Effector memory CD8-positive, alpha-beta T cell (primary cell): ENCODE data around the gene PTBP3.
"Not testable (repeated sequence)": the region's sequence is repeated elsewhere in the genome, so short reads cannot be mapped to it uniquely, and the experiment has no call there.

Source experiments
- ATAC-seq: fragments of 150-1000 bp; cut with Tn5 transposase; replicated peaks from 2 replicates; pipeline ENCODE4 v1.10.0; 2021; ENCODE audit warnings: mild to moderate bottlenecking, moderate library complexity
- DNase-seq, 3 experiments: peaks; one replicate each; pipeline ENCODE4 v3.0.0; 2021
- H3K27ac Mint-ChIP-seq, 2 donors: one replicate each; pipeline ENCODE4 v1.8.0; 2022; ENCODE audit warnings: mild to moderate bottlenecking in 2 of 2, mixed read lengths in 2 of 2, moderate library complexity in 2 of 2
- H3K27me3 Mint-ChIP-seq, 2 donors: one replicate each; pipeline ENCODE4 v1.8.0; 2022; ENCODE audit warnings: mixed read lengths in 2 of 2
- H3K36me3 Mint-ChIP-seq: one replicate; pipeline ENCODE4 v1.8.0; 2022; ENCODE audit warnings: mild to moderate bottlenecking, moderate library complexity, mixed read lengths; ENCODE audit not compliant: insufficient read depth
- H3K4me1 Mint-ChIP-seq, 2 donors: one replicate each; pipeline ENCODE4 v1.8.0; 2022; ENCODE audit warnings: low read depth in 2 of 2, mixed read lengths in 2 of 2
- H3K4me3 Mint-ChIP-seq, 2 donors: one replicate each; pipeline ENCODE4 v1.8.0; 2022; ENCODE audit warnings: mild to moderate bottlenecking in 2 of 2, mixed read lengths in 2 of 2, moderate library complexity in 2 of 2
- H3K9me3 Mint-ChIP-seq, 2 donors: one replicate each; pipeline ENCODE4 v1.8.0; 2022; ENCODE audit warnings: mixed read lengths in 2 of 2

Gene PTBP3

DNA sequence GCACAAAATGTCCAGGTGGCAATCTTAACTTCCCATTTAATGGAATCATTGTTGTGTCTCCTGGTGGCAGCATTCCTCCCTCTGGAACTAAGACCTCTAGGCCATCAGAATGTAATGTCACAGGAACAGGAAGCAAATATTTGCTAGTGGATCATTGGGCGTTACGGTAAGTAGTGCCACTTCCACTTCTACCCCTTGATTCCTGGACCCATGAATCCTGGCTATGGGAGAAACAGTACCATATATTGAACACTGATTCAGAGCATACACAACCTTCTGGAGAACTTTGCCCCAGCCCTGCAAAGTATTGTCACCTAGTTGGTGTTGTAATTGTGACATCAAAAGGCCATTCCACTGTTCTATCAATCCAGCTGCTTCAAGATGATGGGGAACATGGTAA lies 40.8 kb upstream of the PTBP3 start:
- not testable (repeated sequence) for H3K36me3 Mint-ChIP-seq, H3K4me3 Mint-ChIP-seq, H3K27me3 Mint-ChIP-seq, H3K27ac Mint-ChIP-seq, DNase-seq, ATAC-seq, H3K9me3 Mint-ChIP-seq
- H3K4me1 Mint-ChIP-seq = peaks cover 23 to 26% of the 10 kb centered on the region in 2 donors

DNA sequence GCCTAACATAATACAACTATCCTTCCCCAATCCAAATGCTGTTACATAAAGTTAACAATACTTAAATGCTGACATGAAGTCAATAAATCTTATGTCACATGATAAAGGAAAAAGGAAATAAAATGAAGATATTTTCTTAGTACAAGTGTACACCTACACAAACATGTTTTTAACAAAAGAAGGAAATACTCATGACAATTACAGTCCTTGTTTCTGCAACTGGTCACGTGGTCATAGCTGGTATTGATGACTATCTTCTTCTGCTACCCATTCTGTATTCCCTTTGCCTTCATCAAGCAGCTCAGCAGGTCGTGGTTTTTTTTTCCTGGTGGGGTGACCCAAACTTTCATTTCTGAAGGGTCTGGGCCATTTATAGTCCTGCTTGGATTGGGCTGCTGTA lies 40.2 kb upstream of the PTBP3 start:
- not testable (repeated sequence) for H3K9me3 Mint-ChIP-seq, DNase-seq, ATAC-seq, H3K27me3 Mint-ChIP-seq, H3K4me3 Mint-ChIP-seq, H3K27ac Mint-ChIP-seq, H3K36me3 Mint-ChIP-seq
- H3K4me1 Mint-ChIP-seq = peaks cover 20% of the 10 kb centered on the region in 2 donors

DNA sequence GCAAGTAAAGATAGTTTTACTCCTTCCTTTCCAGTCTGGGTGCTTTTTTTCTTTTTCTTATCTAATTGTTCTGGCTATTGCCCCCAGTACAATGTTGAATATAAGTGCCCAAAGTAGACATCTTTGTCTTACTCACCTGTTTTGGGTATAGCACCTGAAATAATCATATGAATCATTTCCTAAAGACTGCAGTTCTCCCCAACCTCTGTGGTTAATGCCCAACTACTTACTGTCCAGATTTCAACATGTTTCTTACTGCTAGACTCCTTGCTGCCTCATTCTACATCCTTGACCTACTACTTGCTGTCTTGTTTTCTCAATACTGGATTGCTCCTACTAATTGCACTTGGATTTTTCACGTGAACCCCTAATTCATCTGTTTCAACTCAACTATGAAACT lies 37.6 kb upstream of the PTBP3 start:
- Mint-ChIP-seq H3K4me3 (no peak overlapping the region), H3K9me3 (no peaks in the 10 kb centered on the region), H3K27me3 (no peaks in the 10 kb centered on the region), H3K4me1 (peaks cover 0 to 3% of the 10 kb centered on the region in 2 donors), H3K27ac (no peak overlapping the region), H3K36me3 (no peaks in the 10 kb centered on the region)
- DNase-seq (no peak), ATAC-seq (no peak)

DNA sequence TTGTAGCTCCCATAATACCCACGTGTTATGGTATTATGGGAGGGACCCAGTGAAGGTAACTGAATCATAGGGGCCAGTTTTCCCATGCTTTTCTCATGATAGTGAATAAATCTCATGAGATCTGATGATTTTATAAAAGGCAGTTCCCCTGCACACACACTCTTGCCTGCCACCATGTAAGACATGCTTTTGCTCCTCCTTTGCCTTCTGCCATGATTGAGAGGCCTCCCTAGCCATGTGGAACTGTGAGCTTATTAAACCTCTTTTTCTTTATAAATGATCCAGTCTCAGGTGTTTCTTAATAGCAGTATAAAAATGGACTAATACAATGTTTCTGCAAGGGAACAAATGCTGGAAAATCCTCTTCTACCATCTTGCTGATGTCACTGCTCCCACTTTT lies 36.4 kb upstream of the PTBP3 start:
- ATAC-seq (no peak), DNase-seq (no peak)
- no peaks in the 10 kb centered on the region for H3K9me3 Mint-ChIP-seq
- no peak overlapping the region for H3K4me3 Mint-ChIP-seq
- peaks cover 2% of the 10 kb centered on the region for H3K36me3 Mint-ChIP-seq
- peaks cover 0 to 5% of the 10 kb centered on the region in 2 donors for H3K27me3 Mint-ChIP-seq
- no peak overlapping the region for H3K27ac Mint-ChIP-seq
- H3K4me1 Mint-ChIP-seq = peaks cover 0 to 3% of the 10 kb centered on the region in 2 donors

DNA sequence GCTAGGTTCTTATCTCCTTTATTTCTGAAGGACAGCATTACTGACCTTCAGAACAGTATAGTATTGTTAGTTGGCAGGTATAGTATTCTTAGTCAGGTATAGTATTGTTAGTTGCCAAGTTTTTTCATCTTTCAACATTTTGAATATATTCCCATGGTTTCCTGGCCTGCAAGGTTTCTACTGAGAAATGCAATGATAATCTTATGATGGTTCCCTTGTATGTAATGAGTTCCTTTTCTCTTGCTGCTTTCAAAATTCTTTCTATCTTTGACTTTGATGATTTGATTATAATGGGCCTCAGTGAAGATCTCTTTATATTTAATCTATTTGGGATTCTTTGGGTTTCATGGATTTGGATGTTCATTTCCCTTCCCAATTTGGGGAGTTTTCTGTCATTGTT lies 34.0 kb upstream of the PTBP3 start:
- peaks cover 2% of the 10 kb centered on the region for H3K36me3 Mint-ChIP-seq
- DNase-seq = no peak
- no peak for ATAC-seq
- H3K27me3 Mint-ChIP-seq = peaks cover 0 to 13% of the 10 kb centered on the region in 2 donors
- no peaks in the 10 kb centered on the region for H3K4me1 Mint-ChIP-seq
- peak overlapping the region in 1 of 2 donors; percentile 49 for H3K27ac Mint-ChIP-seq
- no peaks in the 10 kb centered on the region for H3K9me3 Mint-ChIP-seq
- H3K4me3 Mint-ChIP-seq = no peak overlapping the region

- H3K4me1 Mint-ChIP-seq = no peaks in the 10 kb centered on the region
- no peaks in the 10 kb centered on the region for H3K9me3 Mint-ChIP-seq
- peaks cover 2% of the 10 kb centered on the region for H3K36me3 Mint-ChIP-seq
- no peak overlapping the region for H3K4me3 Mint-ChIP-seq
- H3K27ac Mint-ChIP-seq = no peak overlapping the region
- DNase-seq (no peak), ATAC-seq (no peak)
- peaks cover 0 to 14% of the 10 kb centered on the region in 2 donors for H3K27me3 Mint-ChIP-seq
Observed at GRCh38 chr9:112366591-112366990, 33.2 kb upstream of the PTBP3 start.

DNA sequence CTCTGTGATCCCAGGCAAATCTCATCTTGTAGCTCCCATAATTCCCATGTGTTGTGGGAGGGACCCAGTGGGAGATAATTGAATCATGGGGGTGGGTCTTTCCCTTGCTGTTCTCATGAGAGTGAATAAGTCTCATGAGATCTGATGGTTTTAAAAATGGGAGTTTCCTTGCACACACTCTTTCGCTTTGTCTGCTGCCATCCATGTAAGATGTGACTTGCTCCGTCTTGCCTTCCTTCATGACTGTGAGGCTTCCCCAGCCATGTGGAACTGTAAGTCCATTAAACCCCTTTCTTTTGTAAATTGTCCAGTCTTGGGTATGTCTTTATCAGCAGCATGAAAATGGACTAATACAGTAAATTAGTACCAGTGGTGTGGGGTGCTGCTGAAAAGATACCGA lies 31.8 kb upstream of the PTBP3 start:
- peaks cover 0 to 14% of the 10 kb centered on the region in 2 donors for H3K27me3 Mint-ChIP-seq
- H3K36me3 Mint-ChIP-seq, H3K4me3 Mint-ChIP-seq, ATAC-seq, DNase-seq, H3K4me1 Mint-ChIP-seq, H3K27ac Mint-ChIP-seq, H3K9me3 Mint-ChIP-seq: not testable (repeated sequence)

DNA sequence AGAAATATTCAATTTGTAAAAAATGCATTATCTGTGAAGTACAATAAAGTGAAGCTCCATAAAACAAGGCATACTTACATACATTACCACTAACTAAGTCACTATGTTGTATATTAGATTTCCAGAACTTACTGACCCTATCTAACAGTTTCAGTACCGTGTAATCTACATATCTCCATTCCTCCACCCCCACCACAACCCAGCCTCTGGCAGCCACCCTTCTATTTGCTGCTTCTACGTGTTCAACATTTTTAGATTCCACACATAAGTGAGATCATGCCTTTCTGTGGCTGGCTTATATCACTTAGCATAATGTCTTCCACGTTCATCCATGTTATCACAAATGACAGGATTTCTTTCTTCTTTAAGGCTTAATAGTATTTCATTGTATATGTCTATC lies 31.3 kb upstream of the PTBP3 start:
- no peak for DNase-seq
- Mint-ChIP-seq H3K9me3 (no peaks in the 10 kb centered on the region), H3K27me3 (peaks cover 0 to 14% of the 10 kb centered on the region in 2 donors), H3K4me1 (no peaks in the 10 kb centered on the region), H3K27ac (no peak overlapping the region), H3K36me3 (peaks cover 2% of the 10 kb centered on the region), H3K4me3 (no peak overlapping the region)
- ATAC-seq = no peak

DNA sequence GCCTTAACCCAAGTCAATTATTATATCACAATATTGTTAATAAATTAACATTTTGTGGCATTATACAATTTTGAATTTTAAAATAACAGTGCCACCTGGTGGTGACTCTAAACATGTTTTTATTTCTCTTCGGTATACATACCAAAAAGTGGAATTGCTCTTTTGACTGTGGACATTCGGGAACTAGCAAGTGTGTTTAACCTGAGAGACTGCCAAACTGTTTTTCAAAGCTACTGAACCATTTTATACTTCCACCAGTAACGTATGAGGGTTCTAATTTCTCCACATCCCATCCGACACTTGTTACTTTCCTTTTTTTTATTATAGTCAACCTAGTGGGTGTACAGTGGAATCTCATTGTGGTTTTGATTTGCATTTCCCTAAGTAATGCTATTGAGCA lies 28.2 kb upstream of the PTBP3 start:
- H3K4me3 Mint-ChIP-seq = no peak overlapping the region

DNA sequence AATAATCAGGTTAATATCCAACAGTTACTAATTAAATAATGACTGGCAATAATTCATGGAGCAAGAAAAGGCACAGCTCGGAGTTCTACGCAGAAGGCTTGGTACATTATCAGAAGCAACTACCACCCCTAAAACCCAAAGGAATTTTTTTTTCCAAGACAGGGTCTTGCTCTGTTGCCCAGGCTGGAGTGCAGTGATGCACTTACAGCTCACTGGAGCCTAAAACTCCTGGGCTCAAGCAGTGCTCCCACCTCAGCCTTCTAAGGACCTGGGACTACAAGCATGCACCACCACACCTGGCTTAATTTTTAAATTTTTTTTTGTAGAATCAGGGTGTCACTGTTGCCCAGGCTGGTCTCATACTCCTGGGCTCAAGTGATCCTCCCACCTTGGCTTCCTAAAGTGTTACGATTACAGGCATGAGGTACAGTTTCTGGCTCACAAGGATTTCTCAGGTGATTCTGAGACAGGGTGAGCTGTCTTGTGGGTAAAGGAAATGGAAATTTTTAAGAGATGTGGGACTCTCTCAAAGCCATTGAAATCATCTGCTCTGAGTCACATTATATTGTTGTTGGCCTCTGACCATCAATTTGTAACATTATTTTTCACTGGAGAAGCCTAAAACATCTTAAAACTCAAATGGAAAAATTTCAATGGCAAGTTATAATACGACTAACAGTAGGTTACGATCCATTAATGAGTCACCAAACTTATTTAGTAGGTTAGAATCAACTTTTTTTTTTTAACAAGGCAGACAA lies 26.8 kb upstream of the PTBP3 start:
- DNase-seq = no peak
- Mint-ChIP-seq H3K4me3 (no peak overlapping the region), H3K27ac (no peak overlapping the region), H3K27me3 (peaks cover 0 to 14% of the 10 kb centered on the region in 2 donors), H3K36me3 (no peaks in the 10 kb centered on the region), H3K4me1 (no peaks in the 10 kb centered on the region), H3K9me3 (no peaks in the 10 kb centered on the region)
- ATAC-seq = no peak

More for the DNA sequence above, 28.2 kb upstream of the PTBP3 start:
- Mint-ChIP-seq H3K4me1 (no peaks in the 10 kb centered on the region), H3K27ac (no peak overlapping the region), H3K9me3 (no peaks in the 10 kb centered on the region), H3K36me3 (peaks cover 2% of the 10 kb centered on the region), H3K27me3 (peaks cover 0 to 14% of the 10 kb centered on the region in 2 donors)
- no peak for ATAC-seq
- DNase-seq = peak; percentile 21 to 25 (median 24)

- no peak for DNase-seq
- Mint-ChIP-seq H3K9me3 (no peaks in the 10 kb centered on the region), H3K4me3 (no peak overlapping the region), H3K4me1 (no peaks in the 10 kb centered on the region), H3K27me3 (peaks cover 0 to 16% of the 10 kb centered on the region in 2 donors), H3K27ac (no peak overlapping the region), H3K36me3 (no peaks in the 10 kb centered on the region)
- no peak for ATAC-seq
Observed at GRCh38 chr9:112355427-112355897, 22.0 kb upstream of the PTBP3 start.

DNA sequence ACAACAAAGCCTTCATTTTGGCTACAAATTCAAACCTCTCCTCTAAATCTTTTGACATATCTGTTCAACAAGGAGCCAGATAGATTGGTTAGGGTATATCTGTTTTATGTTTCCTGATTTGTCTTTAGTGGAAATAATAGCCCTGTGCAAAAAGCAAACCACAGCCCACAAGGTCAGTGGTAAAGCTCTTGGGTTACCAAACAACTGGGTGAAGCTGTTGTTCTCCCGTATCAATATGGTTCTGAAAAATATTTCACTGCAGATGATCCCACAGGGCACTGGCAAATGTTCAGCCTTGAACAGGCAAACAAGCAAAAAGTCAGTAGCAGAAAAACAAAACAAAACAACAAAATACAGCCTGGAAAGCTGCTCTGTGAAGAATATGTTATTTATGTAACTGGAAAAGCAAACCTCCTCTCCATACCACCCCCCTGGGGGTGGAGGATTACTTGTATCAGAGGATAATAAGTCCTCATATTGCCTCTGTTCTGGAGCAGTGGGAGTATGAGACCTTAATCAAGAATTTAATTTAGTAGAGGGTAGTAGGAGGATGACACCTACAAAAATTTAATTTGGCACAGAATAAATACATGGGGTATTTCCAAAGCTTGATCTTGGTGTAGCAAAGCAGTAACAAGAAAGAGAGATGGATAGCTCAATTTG lies 20.8 kb upstream of the PTBP3 start:
- Mint-ChIP-seq H3K4me3 (no peak overlapping the region), H3K27ac (no peak overlapping the region), H3K9me3 (no peaks in the 10 kb centered on the region), H3K4me1 (no peaks in the 10 kb centered on the region), H3K36me3 (no peaks in the 10 kb centered on the region), H3K27me3 (peaks cover 1 to 18% of the 10 kb centered on the region in 2 donors)
- ATAC-seq = no peak
- DNase-seq = no peak

- no peaks in the 10 kb centered on the region for H3K9me3 Mint-ChIP-seq
- H3K36me3 Mint-ChIP-seq = peaks cover 2% of the 10 kb centered on the region
- no peak overlapping the region for H3K27ac Mint-ChIP-seq
- H3K4me3 Mint-ChIP-seq = no peak overlapping the region
- DNase-seq (no peak), ATAC-seq (no peak)
- peaks cover 4 to 8% of the 10 kb centered on the region in 2 donors for H3K4me1 Mint-ChIP-seq
- peaks cover 15 to 31% of the 10 kb centered on the region in 2 donors for H3K27me3 Mint-ChIP-seq
Observed at GRCh38 chr9:112352209-112352608, 18.8 kb upstream of the PTBP3 start.

GRCh38 chr9:112351184-112351583 lies 17.8 kb upstream of the PTBP3 start:
- DNase-seq = no peak
- Mint-ChIP-seq H3K27me3 (peaks cover 15 to 31% of the 10 kb centered on the region in 2 donors), H3K4me1 (peaks cover 4 to 8% of the 10 kb centered on the region in 2 donors), H3K4me3 (no peak overlapping the region), H3K9me3 (no peaks in the 10 kb centered on the region), H3K27ac (no peak overlapping the region), H3K36me3 (peaks cover 2% of the 10 kb centered on the region)
- no peak for ATAC-seq
